ENCODE measurements around the gene THBS3.
"Not testable (repeated sequence)": the region's sequence is repeated elsewhere in the genome, so short reads cannot be mapped to it uniquely, and the experiment has no call there.

THBS3 gene

DNA sequence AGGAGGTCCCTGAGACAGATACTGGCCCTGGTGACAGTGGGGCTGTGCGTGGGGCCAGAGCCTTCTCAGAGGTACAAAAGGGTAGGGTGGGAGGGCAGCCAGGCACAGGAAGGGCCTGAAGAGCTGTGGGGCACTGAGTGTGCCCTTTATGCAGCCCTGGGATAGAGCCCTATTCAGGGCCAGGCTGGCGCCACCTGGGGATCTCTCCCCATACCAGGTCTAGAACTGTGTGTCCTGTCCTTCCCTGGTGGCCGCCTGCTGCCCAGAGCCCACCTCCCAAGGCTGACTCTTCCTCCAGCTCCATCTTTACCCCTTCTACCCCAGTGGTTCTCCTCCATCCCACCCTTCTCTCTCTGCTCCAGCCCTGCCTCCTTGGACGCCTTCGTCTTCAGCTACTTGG lies 25.8 kb upstream of the THBS3 start:
- DNase-seq, result not testable (repeated sequence)

GRCh38 chr1:155232001-155232978 lies 24.6 kb upstream of the THBS3 start:
- not testable (repeated sequence) for DNase-seq

GRCh38 chr1:155231302-155231701 lies 23.6 kb upstream of the THBS3 start:
- DNase-seq, result not testable (repeated sequence)

DNA sequence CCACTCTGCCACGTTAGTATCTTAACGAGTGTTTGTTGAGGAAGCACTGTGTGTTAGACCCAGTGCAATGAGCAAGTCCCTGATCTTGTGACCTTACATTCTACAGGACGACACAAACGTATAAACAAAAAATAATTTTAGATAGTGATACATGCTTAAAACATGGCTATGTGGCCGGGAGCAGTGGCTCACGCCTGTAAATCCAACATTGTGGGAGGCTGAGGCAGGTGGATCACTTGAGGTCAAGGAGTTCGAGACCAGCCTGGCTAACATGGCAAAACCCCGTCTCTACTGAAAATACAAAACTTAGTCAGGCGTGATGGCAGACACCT lies 20.4 kb upstream of the THBS3 start:
- no peak for DNase-seq

DNA sequence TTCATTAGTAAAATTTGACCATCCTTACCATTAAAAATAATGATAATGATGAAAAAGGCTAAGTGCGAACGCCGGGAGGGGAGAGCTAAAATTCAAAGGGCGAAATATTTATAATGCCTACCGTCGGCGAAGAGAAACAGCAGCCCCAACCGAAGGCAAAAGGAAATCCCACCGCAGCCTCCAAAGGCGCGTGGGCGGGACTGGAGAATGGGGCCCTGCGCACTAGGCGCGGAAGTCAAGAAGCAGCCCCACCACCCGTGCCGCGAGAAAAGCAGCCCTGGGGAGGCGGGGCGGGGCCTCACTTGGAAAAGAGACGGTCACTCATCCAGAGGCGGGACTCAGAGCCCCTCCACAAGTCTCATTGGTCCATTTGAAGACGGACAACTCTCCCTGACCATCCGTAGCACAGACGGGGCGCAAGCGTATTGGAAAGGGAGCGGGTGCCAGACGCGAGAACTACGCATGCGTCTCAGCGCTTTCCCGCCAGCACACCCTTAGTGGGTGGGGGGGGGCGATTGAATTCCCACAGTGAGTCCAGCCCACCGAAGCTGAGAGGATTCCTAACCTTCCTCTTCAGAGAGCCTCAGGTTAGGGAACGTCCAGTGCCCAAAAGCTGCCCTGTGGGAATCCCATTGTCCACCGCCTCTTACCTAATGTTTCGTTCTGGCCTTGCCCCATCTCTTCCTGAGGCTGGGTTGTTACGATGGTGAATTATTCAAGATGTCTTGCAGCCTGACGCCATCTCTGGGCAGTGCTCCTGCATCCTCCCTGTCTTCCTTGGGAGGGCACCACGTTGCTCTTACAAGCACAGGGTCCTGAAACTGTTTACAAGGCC lies 19.8 kb upstream of the THBS3 start:
- DNase-seq, result peak; percentile 100

GRCh38 chr1:155226910-155227260 lies 19.2 kb upstream of the THBS3 start:
- peak; percentile 53 to 77 for DNase-seq

DNA sequence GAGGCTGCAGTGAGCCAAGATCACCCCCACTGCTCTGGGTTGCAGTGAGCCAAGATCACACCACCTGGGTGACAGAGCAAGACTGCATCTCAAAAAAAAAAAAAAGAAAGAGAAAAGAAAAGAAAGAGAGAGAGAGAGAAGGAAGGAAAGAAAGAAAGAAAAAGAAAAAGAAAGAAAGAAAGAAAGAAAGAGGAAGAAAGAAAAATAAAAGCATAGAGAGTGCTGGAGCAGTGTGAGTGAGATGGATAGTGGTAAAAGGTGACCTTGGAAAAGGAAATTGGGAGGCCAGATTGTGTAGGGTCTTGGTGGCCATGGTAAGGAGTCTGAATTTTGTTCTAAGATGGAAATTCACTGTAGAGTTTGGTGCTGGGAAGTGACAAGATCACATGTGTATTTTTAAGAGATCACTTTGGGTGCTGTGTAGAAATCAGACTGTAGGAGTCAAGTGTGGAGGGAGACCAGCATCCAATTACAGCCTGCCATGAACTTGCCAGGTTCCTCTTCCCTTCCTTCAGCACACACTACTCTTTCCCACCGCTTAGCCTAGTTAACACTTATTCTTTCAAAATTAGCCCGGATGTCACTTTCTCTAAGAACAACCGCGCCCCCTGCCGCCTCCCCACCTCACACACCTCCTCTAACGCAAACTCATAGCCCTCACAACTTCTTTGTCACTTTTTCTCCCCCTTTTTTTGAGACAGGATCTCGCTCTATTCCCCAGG lies 18.7 kb upstream of the THBS3 start:
- DNase-seq, result peak; percentile 78 to 79

DNA sequence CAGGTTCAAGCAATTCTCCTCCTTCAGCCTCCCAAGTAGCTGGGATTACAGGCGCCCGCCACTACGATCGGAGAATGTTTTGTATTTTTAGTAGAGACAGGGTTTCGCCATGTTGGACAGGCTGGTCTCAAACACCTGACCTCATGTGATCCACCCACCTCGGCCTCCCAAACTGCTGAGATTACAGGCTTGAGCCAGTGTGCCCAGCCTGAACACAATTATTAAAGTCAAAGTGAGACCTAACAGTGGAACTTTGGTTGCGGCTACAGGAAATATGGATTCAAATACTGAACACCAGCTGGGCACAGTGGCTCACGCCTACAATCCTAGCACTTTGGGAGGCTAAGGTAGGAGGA lies 17.7 kb upstream of the THBS3 start:
- not testable (repeated sequence) for DNase-seq

DNA sequence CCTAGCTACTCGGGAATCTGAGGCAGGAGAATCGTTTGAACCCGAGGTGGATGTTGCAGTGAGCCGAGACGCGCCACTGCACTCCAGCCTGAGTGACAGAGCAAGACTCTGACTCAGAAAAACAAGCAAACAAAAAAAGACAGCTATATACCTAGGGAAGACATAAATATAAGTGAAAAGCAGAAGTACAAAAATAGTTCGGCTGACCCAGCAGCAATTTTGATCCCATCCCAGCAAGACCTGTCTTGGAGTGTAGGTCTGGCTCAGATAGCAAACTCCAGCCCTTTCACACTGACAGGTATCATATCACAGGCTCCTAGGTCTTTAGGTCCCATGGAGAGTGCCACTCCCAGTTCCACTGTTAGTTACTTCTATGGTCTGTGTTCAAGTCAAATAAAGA lies 15.3 kb upstream of the THBS3 start:
- no peak for DNase-seq

- DNase-seq, result not testable (repeated sequence)
Observed at GRCh38 chr1:155220211-155220965, 12.7 kb upstream of the THBS3 start.

- DNase-seq, result peak in 1 of 2 experiments; percentile 63
Observed at GRCh38 chr1:155219592-155220031, 11.9 kb upstream of the THBS3 start.

- DNase-seq, result peak; percentile 72 to 84
Observed at GRCh38 chr1:155218854-155219591, 11.3 kb upstream of the THBS3 start.

GRCh38 chr1:155214702-155215101 lies 7.0 kb upstream of the THBS3 start:
- DNase-seq, result not testable (repeated sequence)

DNA sequence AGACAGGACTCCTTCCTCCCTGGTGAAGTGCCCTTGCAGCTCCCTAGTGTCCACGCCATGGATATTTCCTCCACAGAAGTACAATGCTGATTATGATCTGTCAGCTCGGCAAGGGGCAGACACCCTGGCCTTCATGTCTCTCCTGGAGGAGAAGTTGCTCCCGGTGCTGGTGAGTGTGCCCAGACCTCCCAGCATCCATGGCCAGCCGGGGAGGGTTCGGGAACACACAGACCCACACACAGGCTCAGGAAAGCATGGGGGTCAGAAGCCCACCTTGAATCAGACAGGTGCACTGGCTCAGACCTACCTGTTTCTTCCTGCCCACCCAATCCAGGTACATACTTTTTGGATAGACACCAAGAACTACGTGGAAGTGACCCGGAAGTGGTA lies 4.3 kb upstream of the THBS3 start:
- not testable (repeated sequence) for DNase-seq

DNA sequence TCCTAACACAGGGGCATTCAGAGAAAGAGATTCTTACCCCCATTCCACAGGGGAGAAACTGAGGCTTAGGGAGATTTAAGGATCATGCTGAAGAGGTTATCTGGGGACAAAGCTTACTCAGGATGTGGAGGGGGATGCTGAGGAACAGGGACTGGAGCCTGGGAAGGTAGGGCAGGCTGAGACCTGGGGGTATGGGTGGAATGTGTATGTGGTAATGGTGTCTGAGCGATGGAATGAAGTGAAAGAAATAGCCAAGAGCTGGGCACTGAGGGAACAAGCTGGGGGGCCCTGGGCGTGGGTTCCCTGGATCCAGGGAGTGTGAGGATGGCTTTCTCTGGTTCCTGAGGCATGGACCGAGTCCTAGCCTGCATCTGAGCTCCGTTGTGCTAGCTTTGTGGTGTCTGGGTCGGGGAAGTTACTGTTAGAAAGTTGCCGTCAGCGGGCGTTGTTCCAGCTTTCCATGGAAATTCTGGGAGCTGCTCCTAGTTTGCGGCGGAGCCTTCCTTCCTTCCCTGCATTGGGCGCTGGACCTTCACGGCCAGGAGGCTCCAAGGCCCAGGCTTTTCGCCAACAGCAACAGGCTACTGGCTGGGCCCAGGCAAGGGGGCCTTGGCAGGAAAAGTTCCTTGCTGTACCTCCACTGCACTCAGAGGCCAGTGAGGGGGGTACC lies 3.8 kb upstream of the THBS3 start:
- not testable (repeated sequence) for DNase-seq

- DNase-seq, result no peak
Observed at GRCh38 chr1:155210314-155211104, 2.8 kb upstream of the THBS3 start.

DNA sequence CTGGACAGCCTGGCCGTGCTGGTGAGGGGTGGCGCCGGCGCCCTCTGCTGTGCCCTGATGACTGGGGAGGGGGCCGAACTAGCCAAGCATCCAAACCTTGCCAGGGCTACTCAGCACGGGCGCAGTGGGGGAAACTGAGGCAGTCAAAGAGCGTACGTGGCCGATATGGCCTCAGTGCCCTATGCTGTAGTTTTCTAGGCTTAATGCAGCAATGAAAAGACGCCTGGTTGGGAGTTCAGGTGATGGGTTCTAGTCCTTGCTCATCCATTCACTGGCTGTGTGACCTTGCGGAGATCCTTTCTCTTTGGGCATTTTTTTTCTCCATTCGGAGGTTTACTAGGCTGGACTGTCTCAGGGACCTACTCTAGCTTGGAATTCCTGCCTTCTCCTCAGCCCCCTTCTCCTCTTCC lies 1.6 kb upstream of the THBS3 start:
- no peak for DNase-seq

DNA sequence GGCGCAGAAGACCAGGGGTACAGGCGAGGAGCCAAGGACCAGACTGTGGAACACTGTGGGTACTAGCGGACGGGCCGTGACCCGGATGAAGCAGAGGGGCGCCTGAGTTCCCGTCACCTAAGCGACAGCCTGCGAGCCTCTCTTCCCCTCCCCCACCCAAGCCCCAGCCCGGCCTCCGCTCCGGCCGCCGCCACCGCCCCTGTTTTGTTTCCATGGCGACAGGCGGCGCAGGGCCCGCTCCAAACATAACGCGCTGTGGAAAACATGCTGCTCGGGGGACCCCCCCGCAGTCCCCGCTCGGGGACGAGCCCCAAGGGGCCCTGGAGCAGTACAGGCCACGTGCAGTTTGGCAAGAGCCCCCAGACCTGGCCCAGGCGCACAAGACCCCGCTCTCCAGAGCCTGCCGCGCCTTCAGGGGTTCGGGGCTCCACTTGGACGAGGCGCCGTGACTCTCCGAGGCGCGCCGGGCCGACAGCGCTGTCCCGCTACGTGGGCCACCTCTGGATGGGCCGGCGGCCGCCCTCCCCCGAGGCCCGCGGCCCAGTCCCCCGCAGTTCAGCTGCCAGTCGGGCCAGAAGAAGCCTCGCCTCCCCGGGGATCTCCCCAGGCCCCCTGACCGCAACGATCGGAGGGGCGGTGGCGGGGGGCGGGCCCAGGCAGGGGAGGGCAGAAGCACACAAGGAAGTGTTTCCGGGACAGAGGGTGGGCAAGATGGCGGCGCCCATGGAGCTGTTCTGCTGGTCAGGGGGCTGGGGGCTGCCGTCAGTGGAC lies 1.0 kb upstream of the THBS3 start, which contains the start of gene MTX1:
MTX1 (plus strand) TSS at position 155 of the 771 bp plus-strand sequence; CDS start at position 265, 110 bp downstream.
- DNase-seq, result peak; percentile 86
